Transverse colon (tissue), 3 donors: ENCODE results near the gene RUNDC3A.

Experiments used
- EP300 ChIP-seq: sonication (generic); formaldehyde crosslinking; IDR thresholded peaks from one replicate; pipeline ENCODE4 v1.6.1; 2017; ENCODE audit warnings: antibody characterized with exemption, low read depth
- POLR2A ChIP-seq: fragments of 450-650 bp; IDR thresholded peaks from one replicate; pipeline ENCODE4 v1.6.1; 2016; ENCODE audit warnings: antibody characterized with exemption, mild to moderate bottlenecking, moderate library complexity
- TF ChIP-seq, protein P1 (sequence below), 5 experiments: fragments of 200-600 bp in 3 of 5; fragments of 450-650 bp in 2 of 5; sonication (generic) in 3 of 5; IDR thresholded peaks; 1 replicate in 2 of 5; 2 replicates in 3 of 5; pipeline ENCODE4 v1.5.1; 2016 to 2017; ENCODE audit warnings: antibody characterized with exemption in 5 of 5, inconsistent platforms in 3 of 5, mild to moderate bottlenecking in 2 of 5, moderate library complexity in 1 of 5

DNA sequence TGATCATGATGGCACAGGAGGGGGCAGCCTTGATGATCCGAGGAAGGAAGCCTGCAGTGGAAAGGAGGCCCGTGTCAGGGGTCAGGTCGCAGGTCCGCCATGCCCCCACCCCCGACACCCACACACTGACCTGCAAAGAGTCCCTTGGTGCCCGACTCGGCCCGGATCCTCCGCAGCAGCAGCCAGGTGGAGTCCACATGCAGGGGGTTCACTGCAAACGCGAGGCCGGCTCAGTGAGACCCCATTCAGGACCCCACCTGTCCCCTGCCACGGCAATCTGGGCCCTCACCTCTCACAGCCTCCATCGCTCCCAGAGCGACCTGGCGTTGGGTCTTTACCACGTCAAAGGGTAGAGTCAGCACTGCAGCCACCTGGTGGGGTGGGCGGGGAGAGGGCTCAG is 11.7 kb downstream of the RUNDC3A start:
- TF ChIP-seq POLR2A: no peak
- TF ChIP-seq, protein P1, sequence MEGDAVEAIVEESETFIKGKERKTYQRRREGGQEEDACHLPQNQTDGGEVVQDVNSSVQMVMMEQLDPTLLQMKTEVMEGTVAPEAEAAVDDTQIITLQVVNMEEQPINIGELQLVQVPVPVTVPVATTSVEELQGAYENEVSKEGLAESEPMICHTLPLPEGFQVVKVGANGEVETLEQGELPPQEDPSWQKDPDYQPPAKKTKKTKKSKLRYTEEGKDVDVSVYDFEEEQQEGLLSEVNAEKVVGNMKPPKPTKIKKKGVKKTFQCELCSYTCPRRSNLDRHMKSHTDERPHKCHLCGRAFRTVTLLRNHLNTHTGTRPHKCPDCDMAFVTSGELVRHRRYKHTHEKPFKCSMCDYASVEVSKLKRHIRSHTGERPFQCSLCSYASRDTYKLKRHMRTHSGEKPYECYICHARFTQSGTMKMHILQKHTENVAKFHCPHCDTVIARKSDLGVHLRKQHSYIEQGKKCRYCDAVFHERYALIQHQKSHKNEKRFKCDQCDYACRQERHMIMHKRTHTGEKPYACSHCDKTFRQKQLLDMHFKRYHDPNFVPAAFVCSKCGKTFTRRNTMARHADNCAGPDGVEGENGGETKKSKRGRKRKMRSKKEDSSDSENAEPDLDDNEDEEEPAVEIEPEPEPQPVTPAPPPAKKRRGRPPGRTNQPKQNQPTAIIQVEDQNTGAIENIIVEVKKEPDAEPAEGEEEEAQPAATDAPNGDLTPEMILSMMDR (IDR thresholded peaks at IDR 0.05): no peak
- no peak for TF ChIP-seq EP300
